Upper lobe of left lung (tissue), 4 donors: Measurements from ENCODE around the gene MACROH2A2.

Source experiments
- POLR2A ChIP-seq, 4 donors: fragments of 450-650 bp; IDR thresholded peaks; one replicate each; pipeline ENCODE4 v1.5.1; 2016 to 2017; ENCODE audit warnings: antibody characterized with exemption in 4 of 4, mild to moderate bottlenecking in 2 of 4
- TF ChIP-seq, protein P1 (sequence below), 6 experiments: fragments of 450-650 bp in 4 of 6; fragments of 200-600 bp in 2 of 6; sonication (generic) in 2 of 6; IDR thresholded peaks; one replicate each; pipeline ENCODE4 v1.5.1; 2016 to 2019; ENCODE audit warnings: antibody characterized with exemption in 6 of 6

DNA sequence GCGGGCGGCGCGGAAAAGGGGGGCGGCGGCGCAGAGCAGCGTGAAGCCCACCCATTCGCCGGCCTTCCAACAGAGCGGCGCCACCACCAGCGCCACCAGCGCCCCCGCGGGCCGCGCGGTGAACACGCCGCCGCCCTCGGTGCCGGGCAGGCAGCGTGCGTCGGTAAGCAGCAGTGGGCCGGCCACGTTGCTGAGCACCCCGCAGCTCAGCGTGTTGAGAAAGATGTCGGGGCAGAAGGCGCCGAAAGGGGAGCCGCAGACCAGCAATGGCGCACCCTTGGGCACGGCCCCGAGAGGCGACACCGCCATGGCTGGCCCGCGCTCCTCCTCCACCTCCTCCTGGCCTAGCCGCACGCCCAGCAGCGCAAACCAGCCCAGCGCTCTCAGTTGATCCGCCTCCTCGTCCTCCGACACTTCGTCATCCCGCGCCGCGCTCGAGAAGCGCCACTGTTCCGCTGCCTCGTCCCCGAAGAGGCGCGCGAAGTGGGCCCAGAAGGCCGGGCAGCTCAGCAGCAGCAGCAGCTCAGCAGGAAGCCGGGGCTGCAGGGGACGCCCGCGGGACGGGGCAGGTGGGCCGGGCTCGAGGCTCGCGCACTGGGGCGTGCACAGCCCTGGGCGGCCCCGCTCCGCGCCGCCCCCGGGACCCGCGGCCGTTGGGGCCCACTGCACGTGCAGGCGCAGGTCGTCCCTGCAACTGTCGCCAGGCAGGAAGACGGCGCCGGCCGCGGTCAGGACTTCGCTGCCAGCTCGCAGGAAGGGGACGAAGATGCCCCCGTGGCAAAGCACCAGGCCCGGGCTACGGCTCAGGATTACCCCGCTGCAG is 93.2 kb downstream of the MACROH2A2 start:
- TF ChIP-seq, protein P1, sequence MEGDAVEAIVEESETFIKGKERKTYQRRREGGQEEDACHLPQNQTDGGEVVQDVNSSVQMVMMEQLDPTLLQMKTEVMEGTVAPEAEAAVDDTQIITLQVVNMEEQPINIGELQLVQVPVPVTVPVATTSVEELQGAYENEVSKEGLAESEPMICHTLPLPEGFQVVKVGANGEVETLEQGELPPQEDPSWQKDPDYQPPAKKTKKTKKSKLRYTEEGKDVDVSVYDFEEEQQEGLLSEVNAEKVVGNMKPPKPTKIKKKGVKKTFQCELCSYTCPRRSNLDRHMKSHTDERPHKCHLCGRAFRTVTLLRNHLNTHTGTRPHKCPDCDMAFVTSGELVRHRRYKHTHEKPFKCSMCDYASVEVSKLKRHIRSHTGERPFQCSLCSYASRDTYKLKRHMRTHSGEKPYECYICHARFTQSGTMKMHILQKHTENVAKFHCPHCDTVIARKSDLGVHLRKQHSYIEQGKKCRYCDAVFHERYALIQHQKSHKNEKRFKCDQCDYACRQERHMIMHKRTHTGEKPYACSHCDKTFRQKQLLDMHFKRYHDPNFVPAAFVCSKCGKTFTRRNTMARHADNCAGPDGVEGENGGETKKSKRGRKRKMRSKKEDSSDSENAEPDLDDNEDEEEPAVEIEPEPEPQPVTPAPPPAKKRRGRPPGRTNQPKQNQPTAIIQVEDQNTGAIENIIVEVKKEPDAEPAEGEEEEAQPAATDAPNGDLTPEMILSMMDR (IDR thresholded peaks at IDR 0.05) = peak; percentile 64 to 93 (median 83)
- no peak for TF ChIP-seq POLR2A (IDR thresholded peaks at IDR 0.05)
